Activated CD4-positive, alpha-beta memory T cell treated with anti-CD3 and anti-CD28 coated beads, Interleukin-2, amount 10 ng/mL, durations not matched to agents 7 days and 5 days (primary cell): ENCODE results near the gene GRAMD2B. TPM values are rescaled to one million over a fixed set of nuclear protein-coding genes. Genes with fewer than 3 reads are reported as not detected.

Source experiments
- CTCF ChIA-PET: fragments of 350-600 bp; sonication (Branson Sonifier 250); formaldehyde crosslinking; loops from one replicate; lab custom pipeline; 2021; ENCODE audit warnings: antibody characterized with exemption, inconsistent platforms; lab: Charles Lee
- POLR2A ChIA-PET: fragments of 350-600 bp; sonication (Branson Sonifier 250); formaldehyde crosslinking; loops from one replicate; lab custom pipeline; 2021; ENCODE audit warnings: antibody characterized with exemption; lab: Charles Lee
- DNase-seq: peaks from one replicate; pipeline ENCODE4 v3.0.0-alpha.2; 2020
- H3K27ac Mint-ChIP-seq: one replicate; pipeline ENCODE4 v1.8.0; 2021; ENCODE audit warnings: mild to moderate bottlenecking, mixed read lengths
- H3K27me3 Mint-ChIP-seq: one replicate; pipeline ENCODE4 v1.8.0; 2021; ENCODE audit warnings: mixed read lengths
- H3K36me3 Mint-ChIP-seq: one replicate; pipeline ENCODE4 v1.8.0; 2021; ENCODE audit warnings: low read depth, mixed read lengths
- H3K4me1 Mint-ChIP-seq: one replicate; pipeline ENCODE4 v1.8.0; 2021; ENCODE audit warnings: mixed read lengths
- H3K4me3 Mint-ChIP-seq: one replicate; pipeline ENCODE4 v1.8.0; 2021; ENCODE audit warnings: mild to moderate bottlenecking, mixed read lengths
- H3K9me3 Mint-ChIP-seq: one replicate; pipeline ENCODE4 v1.8.0; 2021; ENCODE audit warnings: mixed read lengths
- total RNA-seq, 2 experiments: library from RNA; stranded (reverse); gene quantifications; one replicate each; pipeline ENCODE4 v1.2.3, GENCODE V29; 2021

GRAMD2B gene
- total RNA-seq, 2 experiments from 2014 or later, result 4.6 to 5.0 TPM

GRCh38 chr5:126521130-126521529, 97.9 kb downstream of the GRAMD2B start:
- Mint-ChIP-seq H3K27ac (no peak overlapping the region), H3K4me1 (no peaks in the 10 kb centered on the region), H3K27me3 (peaks cover 5% of the 10 kb centered on the region), H3K9me3 (no peaks in the 10 kb centered on the region), H3K36me3 (no peaks in the 10 kb centered on the region), H3K4me3 (no peak overlapping the region)
- DNase-seq, result no peak
- ChIA-PET CTCF (interaction anchor here (0.9 to 1.8 kb wide), 4 partner anchors 18 to 168 kb away, joined by 3 to 5 read pairs (median 4); no protein-coding TSS in a partner anchor), POLR2A (no interaction called here)

GRCh38 chr5:126523818-126524510, 100.8 kb downstream of the GRAMD2B start:
- no peak overlapping the region for H3K4me3 Mint-ChIP-seq
- CTCF ChIA-PET, result no interaction called here

GRCh38 chr5:126525630-126526245, 102.5 kb downstream of the GRAMD2B start:
- Mint-ChIP-seq H3K4me1 (no peaks in the 10 kb centered on the region), H3K4me3 (no peak overlapping the region), H3K9me3 (no peaks in the 10 kb centered on the region), H3K27ac (no peak overlapping the region), H3K27me3 (peaks cover 7% of the 10 kb centered on the region), H3K36me3 (no peaks in the 10 kb centered on the region)
- ChIA-PET POLR2A (no interaction called here), CTCF (no interaction called here)
- DNase-seq, result no peak

More at GRCh38 chr5:126523818-126524510, 100.8 kb downstream of the GRAMD2B start:
- POLR2A ChIA-PET, result no interaction called here
- no peaks in the 10 kb centered on the region for H3K9me3 Mint-ChIP-seq
- no peaks in the 10 kb centered on the region for H3K4me1 Mint-ChIP-seq
- H3K27me3 Mint-ChIP-seq, result peaks cover 12% of the 10 kb centered on the region
- no peak overlapping the region for H3K27ac Mint-ChIP-seq
- no peaks in the 10 kb centered on the region for H3K36me3 Mint-ChIP-seq
- no peak for DNase-seq

- POLR2A ChIA-PET, result no interaction called here
- Mint-ChIP-seq H3K36me3 (no peaks in the 10 kb centered on the region), H3K4me1 (no peaks in the 10 kb centered on the region), H3K27ac (no peak overlapping the region), H3K4me3 (no peak overlapping the region), H3K9me3 (no peaks in the 10 kb centered on the region), H3K27me3 (peaks cover 7% of the 10 kb centered on the region)
- CTCF ChIA-PET, result no interaction called here
- no peak for DNase-seq
These were observed 103.3 kb downstream of the GRAMD2B start for GRCh38 chr5:126526493-126526892.

- H3K4me3 Mint-ChIP-seq, result no peak overlapping the region
- CTCF ChIA-PET, result no interaction called here
These were observed 103.9 kb downstream of the GRAMD2B start for GRCh38 chr5:126527158-126527557.

GRCh38 chr5:126527892-126528291, 104.7 kb downstream of the GRAMD2B start:
- H3K27ac Mint-ChIP-seq, result no peak overlapping the region
- CTCF ChIA-PET, result interaction anchor here (1.0 kb wide), 1 partner anchor 189 kb away, joined by 3 read pairs; no protein-coding TSS in a partner anchor
- H3K36me3 Mint-ChIP-seq, result no peaks in the 10 kb centered on the region
- no peak for DNase-seq
- H3K4me3 Mint-ChIP-seq, result no peak overlapping the region
- POLR2A ChIA-PET, result no interaction called here
- H3K9me3 Mint-ChIP-seq, result no peaks in the 10 kb centered on the region
- no peaks in the 10 kb centered on the region for H3K4me1 Mint-ChIP-seq
- H3K27me3 Mint-ChIP-seq, result peaks cover 7% of the 10 kb centered on the region

More at GRCh38 chr5:126527158-126527557, 103.9 kb downstream of the GRAMD2B start:
- H3K27me3 Mint-ChIP-seq, result peaks cover 7% of the 10 kb centered on the region
- H3K36me3 Mint-ChIP-seq, result no peaks in the 10 kb centered on the region
- H3K4me1 Mint-ChIP-seq, result no peaks in the 10 kb centered on the region
- DNase-seq, result no peak
- H3K27ac Mint-ChIP-seq, result no peak overlapping the region
- H3K9me3 Mint-ChIP-seq, result no peaks in the 10 kb centered on the region
- POLR2A ChIA-PET, result no interaction called here

GRCh38 chr5:126531543-126532120, 108.4 kb downstream of the GRAMD2B start:
- CTCF ChIA-PET, result interaction anchor here (0.7 to 5.3 kb wide), 4 partner anchors 9 to 193 kb away, joined by 3 to 28 read pairs (median 12); no protein-coding TSS in a partner anchor
- POLR2A ChIA-PET, result no interaction called here
- no peaks in the 10 kb centered on the region for H3K4me1 Mint-ChIP-seq

GRCh38 chr5:126534553-126534952, 111.3 kb downstream of the GRAMD2B start:
- Mint-ChIP-seq H3K4me3 (no peak overlapping the region), H3K27ac (no peak overlapping the region), H3K36me3 (no peaks in the 10 kb centered on the region), H3K4me1 (no peaks in the 10 kb centered on the region), H3K27me3 (no peaks in the 10 kb centered on the region), H3K9me3 (no peaks in the 10 kb centered on the region)
- POLR2A ChIA-PET, result no interaction called here
- CTCF ChIA-PET, result interaction anchor here (1.0 to 5.3 kb wide), 5 partner anchors 9 to 196 kb away, joined by 3 to 28 read pairs (median 5); no protein-coding TSS in a partner anchor
- DNase-seq, result no peak

More at GRCh38 chr5:126531543-126532120, 108.4 kb downstream of the GRAMD2B start:
- Mint-ChIP-seq H3K9me3 (no peaks in the 10 kb centered on the region), H3K36me3 (no peaks in the 10 kb centered on the region), H3K27me3 (peaks cover 5% of the 10 kb centered on the region), H3K4me3 (no peak overlapping the region), H3K27ac (no peak overlapping the region)
- DNase-seq, result no peak

- no peak for DNase-seq
- H3K36me3 Mint-ChIP-seq, result no peaks in the 10 kb centered on the region
- no peaks in the 10 kb centered on the region for H3K4me1 Mint-ChIP-seq
- ChIA-PET CTCF (interaction anchor here (0.6 to 5.3 kb wide), 7 partner anchors 10 to 871 kb away, joined by 3 to 28 read pairs (median 4); no protein-coding TSS in a partner anchor), POLR2A (no interaction called here)
- no peaks in the 10 kb centered on the region for H3K27me3 Mint-ChIP-seq
- H3K27ac Mint-ChIP-seq, result no peak overlapping the region
- no peaks in the 10 kb centered on the region for H3K9me3 Mint-ChIP-seq
- no peak overlapping the region for H3K4me3 Mint-ChIP-seq
These were observed 112.8 kb downstream of the GRAMD2B start for GRCh38 chr5:126535856-126536545.

GRCh38 chr5:126536874-126537273, 113.7 kb downstream of the GRAMD2B start:
- POLR2A ChIA-PET, result no interaction called here
- no peak for DNase-seq
- CTCF ChIA-PET, result interaction anchor here (2.1 kb wide), 1 partner anchor 36 kb away, joined by 12 read pairs; no protein-coding TSS in a partner anchor
- no peak overlapping the region for H3K27ac Mint-ChIP-seq
- no peak overlapping the region for H3K4me3 Mint-ChIP-seq
- H3K36me3 Mint-ChIP-seq, result no peaks in the 10 kb centered on the region
- no peaks in the 10 kb centered on the region for H3K4me1 Mint-ChIP-seq
- H3K27me3 Mint-ChIP-seq, result no peaks in the 10 kb centered on the region
- H3K9me3 Mint-ChIP-seq, result no peaks in the 10 kb centered on the region

GRCh38 chr5:126538579-126538978, 115.4 kb downstream of the GRAMD2B start:
- Mint-ChIP-seq H3K9me3 (no peaks in the 10 kb centered on the region), H3K27ac (no peak overlapping the region), H3K4me3 (no peak overlapping the region), H3K4me1 (no peaks in the 10 kb centered on the region), H3K27me3 (peaks cover 2% of the 10 kb centered on the region), H3K36me3 (no peaks in the 10 kb centered on the region)
- ChIA-PET CTCF (interaction anchor here (0.6 to 5.1 kb wide), 13 partner anchors 12 to 201 kb away, joined by 3 to 53 read pairs (median 4); no protein-coding TSS in a partner anchor), POLR2A (no interaction called here)
- no peak for DNase-seq

- ChIA-PET POLR2A (no interaction called here), CTCF (interaction anchor here (1.2 to 5.1 kb wide), 7 partner anchors 10 to 203 kb away, joined by 4 to 53 read pairs (median 10); partner anchors contain the start of gene PHAX)
- Mint-ChIP-seq H3K4me1 (no peaks in the 10 kb centered on the region), H3K27ac (no peak overlapping the region), H3K9me3 (no peaks in the 10 kb centered on the region), H3K36me3 (no peaks in the 10 kb centered on the region), H3K4me3 (no peak overlapping the region), H3K27me3 (peaks cover 2% of the 10 kb centered on the region)
- no peak for DNase-seq
These were observed 117.4 kb downstream of the GRAMD2B start for GRCh38 chr5:126540631-126541030.
